HG02870 (cell line): ENCODE data around the gene NUDT22.

Experiments
- ATAC-seq: cut with Tn5 transposase; IDR thresholded peaks from one replicate; pipeline ENCODE4 v1.9.1; 2021; ENCODE audit warnings: mild to moderate bottlenecking, moderate library complexity; ENCODE audit not compliant: unreplicated experiment

Gene NUDT22

GRCh38 chr11:64226507-64227051 is 505 bp downstream of the NUDT22 start:
- no peak for ATAC-seq

GRCh38 chr11:64227405-64227956 is 1.4 kb downstream of the NUDT22 start:
- ATAC-seq: no peak

- no peak for ATAC-seq
Observed at GRCh38 chr11:64229090-64229743, 3.1 kb downstream of the NUDT22 start.

GRCh38 chr11:64229744-64230170 is 3.7 kb downstream of the NUDT22 start:
- no peak for ATAC-seq

- ATAC-seq: peak; percentile 46
Observed at GRCh38 chr11:64230171-64230984, 4.3 kb downstream of the NUDT22 start, which contains the start of gene DNAJC4. DNAJC4 (plus strand) TSS chr11:64230548; CDS start chr11:64230855, 307 bp downstream.

GRCh38 chr11:64230985-64231365 is 4.9 kb downstream of the NUDT22 start:
- no peak for ATAC-seq

GRCh38 chr11:64231546-64231945 is 5.5 kb downstream of the NUDT22 start:
- no peak for ATAC-seq

- ATAC-seq: no peak
Observed at GRCh38 chr11:64232182-64232966, 6.3 kb downstream of the NUDT22 start.

GRCh38 chr11:64232967-64233315 is 6.9 kb downstream of the NUDT22 start:
- no peak for ATAC-seq

GRCh38 chr11:64233913-64234586 is 8.0 kb downstream of the NUDT22 start, which contains the start of gene VEGFB:
VEGFB (plus strand) TSS chr11:64234584; CDS start chr11:64234834, 250 bp downstream.
- ATAC-seq: no peak

- no peak for ATAC-seq
Observed at GRCh38 chr11:64234647-64235379, 8.7 kb downstream of the NUDT22 start.

GRCh38 chr11:64235437-64236161 is 9.5 kb downstream of the NUDT22 start:
- no peak for ATAC-seq

GRCh38 chr11:64237484-64237951 is 11.4 kb downstream of the NUDT22 start:
- ATAC-seq: no peak

- no peak for ATAC-seq
Observed at GRCh38 chr11:64238076-64238475, 12.0 kb downstream of the NUDT22 start.

GRCh38 chr11:64238999-64239398 is 12.9 kb downstream of the NUDT22 start:
- ATAC-seq: no peak

- ATAC-seq: peak; percentile 13
Observed at GRCh38 chr11:64239662-64240434, 13.8 kb downstream of the NUDT22 start.

- peak; percentile 46 for ATAC-seq
Observed at GRCh38 chr11:64240435-64241240, 14.6 kb downstream of the NUDT22 start, which contains the start of gene FKBP2. FKBP2 (plus strand) TSS chr11:64241095; CDS start chr11:64242388, 1,293 bp downstream.
